DMS153 treated with DMSO at 0.1 percent for 48 hours (cell line): ENCODE measurements around the gene C10orf143.
"Not testable (repeated sequence)": the region's sequence is repeated elsewhere in the genome, so short reads cannot be mapped to it uniquely, and the experiment has no call there.

ENCODE experiments used
- DNase-seq: peaks from one replicate; lab custom pipeline; 2025; ENCODE audit not compliant: unreplicated experiment; lab: John Stamatoyannopoulos, UW

The C10orf143 gene

GRCh38 chr10:130111852-130112180 lies 1.2 kb upstream of the C10orf143 start:
- no peak for DNase-seq

DNA sequence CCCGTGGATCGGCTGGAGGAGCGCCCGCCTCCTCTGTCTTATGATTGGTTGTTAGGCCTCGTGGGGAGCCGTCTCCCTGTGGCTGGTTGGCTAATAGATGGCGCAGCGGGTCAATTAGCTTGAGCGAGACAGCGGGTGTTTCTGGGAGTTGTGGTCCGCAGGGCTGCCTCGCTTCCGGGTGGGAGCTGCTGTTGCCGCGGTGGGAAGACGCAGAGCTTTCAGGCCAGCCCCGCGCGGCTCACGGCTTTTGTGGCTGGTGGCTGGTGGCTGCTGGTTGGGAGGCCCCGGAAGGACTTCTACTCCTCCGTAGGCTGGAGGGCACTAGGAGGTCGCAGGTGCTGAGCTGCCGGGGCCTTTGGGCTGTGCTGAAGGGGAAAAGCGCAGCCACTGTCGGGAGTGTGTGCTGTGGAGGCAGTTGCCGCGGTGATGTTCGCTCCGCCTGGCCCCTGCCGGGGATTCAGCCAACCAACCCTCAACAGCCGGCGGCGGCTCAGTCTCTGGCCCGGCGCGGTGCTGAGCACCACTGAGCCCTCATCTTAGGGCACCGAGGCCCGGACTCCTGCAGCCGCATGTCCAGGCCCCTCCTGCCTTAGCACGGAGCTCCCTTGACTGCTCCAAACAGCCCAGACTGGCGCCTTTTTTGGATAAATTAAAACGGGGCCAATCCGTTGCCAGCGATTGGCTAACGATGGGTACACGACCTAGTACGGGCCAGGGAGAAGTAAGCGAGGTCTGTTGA lies 652 bp upstream of the C10orf143 start:
- peak; percentile 97 for DNase-seq

DNA sequence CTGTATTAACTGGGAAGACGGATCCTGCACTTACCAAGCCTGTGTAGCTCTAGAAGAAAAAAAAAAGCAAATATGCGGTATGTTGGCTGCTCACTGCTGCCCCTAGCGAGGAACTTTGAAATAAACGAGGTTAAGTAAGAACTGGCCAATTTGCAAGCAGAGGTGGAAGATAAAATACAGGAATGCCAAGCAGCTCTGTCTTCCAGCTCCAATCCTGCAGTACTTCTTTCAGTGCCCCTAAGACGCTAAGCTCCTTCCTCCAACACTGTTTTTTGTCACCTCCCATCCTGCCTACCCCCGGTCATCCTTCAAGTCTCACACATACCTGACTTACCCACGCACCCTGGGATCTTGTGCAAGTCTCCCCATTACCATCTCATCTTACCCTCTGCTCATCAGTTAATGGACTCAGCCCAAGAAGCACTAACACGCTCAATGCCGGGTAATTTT lies 809 bp downstream of the C10orf143 start:
- peak; percentile 70 for DNase-seq

- no peak for DNase-seq
Observed at GRCh38 chr10:130108934-130109604, 1.6 kb downstream of the C10orf143 start.

DNA sequence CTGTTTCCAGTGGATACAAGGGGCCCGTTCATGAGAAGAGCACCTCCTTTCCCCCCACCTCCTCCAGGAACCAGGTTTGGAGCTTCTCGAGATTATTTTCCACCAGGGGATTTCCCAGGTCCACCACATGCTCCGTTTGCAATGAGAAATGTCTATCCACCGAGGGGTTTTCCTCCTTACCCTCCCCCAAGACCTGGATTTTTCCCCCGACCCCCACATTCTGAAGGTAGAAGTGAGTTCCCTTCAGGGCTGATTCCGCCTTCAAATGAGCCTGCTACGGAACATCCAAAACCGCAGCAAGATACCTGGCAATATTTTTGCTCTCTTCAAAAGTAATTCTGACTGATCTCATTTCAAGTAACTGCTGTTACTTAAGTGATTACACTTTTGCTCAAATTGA lies 2.5 kb downstream of the C10orf143 start:
- DNase-seq = not testable (repeated sequence)

- no peak for DNase-seq
Observed at GRCh38 chr10:130105724-130106123, 4.9 kb downstream of the C10orf143 start.

- no peak for DNase-seq
Observed at GRCh38 chr10:130099344-130099743, 11.3 kb downstream of the C10orf143 start.

DNA sequence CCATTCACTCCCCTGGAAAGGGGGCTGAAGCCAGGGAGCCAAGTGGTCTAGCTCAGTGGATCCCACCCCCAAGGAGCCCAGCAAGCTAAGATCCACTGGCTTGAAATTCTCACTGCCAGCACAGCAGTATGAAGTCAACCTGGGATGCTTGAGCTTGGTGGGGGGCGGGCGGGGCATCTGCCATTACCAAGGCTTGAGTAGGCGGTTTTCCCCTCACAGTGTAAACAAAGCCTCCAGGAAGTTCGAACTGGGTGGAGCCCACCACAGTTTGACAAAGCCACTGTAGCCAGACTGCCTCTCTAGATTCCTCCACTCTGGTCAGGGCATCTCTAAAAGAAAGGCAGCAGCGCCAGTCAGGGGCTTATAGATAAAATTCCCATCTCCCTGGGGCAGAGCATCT lies 20.1 kb downstream of the C10orf143 start:
- DNase-seq = not testable (repeated sequence)

GRCh38 chr10:130080461-130080814 lies 30.2 kb downstream of the C10orf143 start:
- no peak for DNase-seq

- DNase-seq = no peak
Observed at GRCh38 chr10:130079614-130080460, 30.8 kb downstream of the C10orf143 start.

DNA sequence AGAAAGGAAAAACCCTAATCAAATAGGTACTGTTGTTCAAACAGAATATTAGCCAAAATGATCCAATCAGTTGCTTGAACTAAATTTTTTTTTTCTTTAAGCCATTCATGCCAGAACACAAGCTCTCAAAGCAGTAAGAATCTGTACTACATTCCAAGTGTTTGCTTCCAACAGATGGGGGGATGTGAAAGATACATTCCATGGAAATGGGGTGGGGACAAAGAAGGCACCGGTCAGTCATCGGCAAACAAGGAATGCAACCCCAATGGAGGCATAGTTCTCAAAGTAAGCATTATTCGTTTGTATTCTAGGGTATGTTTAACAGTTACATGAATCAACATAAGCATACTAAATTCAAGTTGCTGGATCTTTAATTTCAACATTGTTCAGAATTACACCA lies 32.5 kb downstream of the C10orf143 start:
- DNase-seq = no peak

DNA sequence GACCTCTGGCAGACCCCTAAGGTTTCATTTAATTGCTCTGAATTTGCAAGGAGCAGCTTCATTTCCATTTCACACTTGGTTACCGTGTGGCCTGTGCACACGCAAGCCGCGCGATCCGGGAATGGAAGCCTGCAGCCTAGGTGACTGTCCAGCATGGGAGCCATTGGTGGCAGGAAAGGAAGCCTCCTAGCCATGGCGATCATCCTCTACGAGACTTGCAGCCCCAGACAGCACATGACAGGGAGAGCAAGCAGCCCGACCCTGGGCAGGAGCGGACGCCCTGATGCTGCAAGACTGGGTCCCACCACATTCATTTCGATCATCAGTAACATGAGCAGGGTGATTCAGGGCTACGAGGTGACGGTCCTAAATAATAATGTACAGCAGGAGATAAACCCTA lies 33.9 kb downstream of the C10orf143 start:
- DNase-seq = no peak

- DNase-seq = no peak
Observed at GRCh38 chr10:130074639-130075038, 36.0 kb downstream of the C10orf143 start.

DNA sequence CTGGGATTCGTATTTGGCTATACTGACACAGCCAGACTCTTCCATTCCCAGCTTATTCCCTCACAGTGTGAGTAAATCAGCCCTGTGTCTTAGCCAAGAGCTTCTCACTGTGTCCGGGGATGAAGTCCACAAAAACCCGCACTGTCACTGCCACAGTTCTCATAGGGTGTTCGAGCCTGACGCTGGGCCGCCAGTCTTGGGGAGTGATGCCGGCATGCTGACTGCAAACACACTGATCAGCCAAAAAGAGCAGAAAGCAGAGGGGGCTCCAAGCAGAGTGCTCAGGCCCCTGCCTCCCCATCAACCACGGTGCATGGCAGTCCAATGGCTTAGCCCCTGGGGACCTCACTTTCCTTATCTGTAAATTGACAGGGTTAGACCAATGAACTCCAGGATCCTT lies 36.7 kb downstream of the C10orf143 start:
- no peak for DNase-seq

GRCh38 chr10:130072247-130072646 lies 38.4 kb downstream of the C10orf143 start:
- DNase-seq = no peak

DNA sequence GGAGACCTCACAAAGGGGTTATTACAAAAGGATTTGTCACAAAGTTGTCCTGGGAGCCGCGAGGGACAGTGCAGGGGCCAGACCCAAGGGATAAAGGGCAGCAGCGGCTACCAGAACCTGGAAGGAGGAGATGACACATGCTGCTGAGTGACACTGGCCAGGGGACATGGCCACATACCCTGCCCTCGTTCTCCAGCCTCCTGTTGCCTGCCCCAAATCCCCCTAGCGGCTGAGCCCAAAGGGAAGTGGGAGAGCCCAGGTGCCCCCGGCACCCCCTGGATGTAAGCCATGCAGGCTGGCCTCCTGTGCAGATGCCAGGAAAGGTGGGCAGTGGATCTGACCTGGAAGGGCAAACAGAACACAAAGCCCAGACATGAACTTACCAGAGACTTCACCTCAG lies 42.7 kb downstream of the C10orf143 start:
- no peak for DNase-seq

- DNase-seq = peak; percentile 4
Observed at GRCh38 chr10:130066743-130067142, 43.9 kb downstream of the C10orf143 start.

GRCh38 chr10:130065251-130065650 lies 45.4 kb downstream of the C10orf143 start:
- DNase-seq = no peak

- DNase-seq = no peak
Observed at GRCh38 chr10:130064783-130065182, 45.8 kb downstream of the C10orf143 start.

DNA sequence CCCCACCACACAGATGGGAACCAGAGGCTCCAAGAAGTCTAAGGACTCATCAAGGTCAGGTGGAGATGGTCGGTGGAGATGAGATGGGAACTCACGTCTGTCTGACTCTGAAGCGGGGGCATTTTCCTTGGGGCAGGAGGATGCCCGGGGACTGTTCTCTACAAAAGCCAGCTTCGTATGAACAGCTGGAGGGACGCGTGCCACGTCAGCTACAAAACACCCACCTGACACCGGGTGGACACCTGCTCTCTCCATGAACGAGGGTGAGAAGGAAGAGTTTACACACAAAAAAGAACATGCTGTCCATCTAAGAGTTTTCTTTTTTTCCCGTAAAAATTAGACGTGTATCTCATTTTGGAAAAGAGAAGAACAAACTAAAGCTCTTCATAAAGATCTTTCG lies 47.7 kb downstream of the C10orf143 start:
- DNase-seq = no peak

DNA sequence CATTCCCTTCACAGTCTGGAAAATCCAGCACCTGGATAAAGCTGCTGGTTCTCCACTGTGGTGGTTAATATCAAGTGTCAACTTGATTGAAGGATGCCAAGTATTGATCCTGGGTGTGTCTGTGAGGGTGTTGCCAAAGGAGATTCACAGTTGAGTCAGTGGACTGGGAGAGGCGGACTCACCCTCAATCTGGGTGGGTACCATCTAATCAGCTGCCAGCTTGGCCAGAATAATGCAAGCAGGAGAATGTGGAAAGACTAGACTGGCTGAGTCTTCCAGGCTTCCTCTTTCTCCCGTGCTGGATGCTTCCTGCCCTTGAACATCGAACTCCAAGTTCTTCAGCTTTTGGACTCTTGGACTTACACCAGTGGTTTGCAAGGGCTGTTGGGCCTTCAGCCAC lies 48.4 kb downstream of the C10orf143 start:
- no peak for DNase-seq

DNA sequence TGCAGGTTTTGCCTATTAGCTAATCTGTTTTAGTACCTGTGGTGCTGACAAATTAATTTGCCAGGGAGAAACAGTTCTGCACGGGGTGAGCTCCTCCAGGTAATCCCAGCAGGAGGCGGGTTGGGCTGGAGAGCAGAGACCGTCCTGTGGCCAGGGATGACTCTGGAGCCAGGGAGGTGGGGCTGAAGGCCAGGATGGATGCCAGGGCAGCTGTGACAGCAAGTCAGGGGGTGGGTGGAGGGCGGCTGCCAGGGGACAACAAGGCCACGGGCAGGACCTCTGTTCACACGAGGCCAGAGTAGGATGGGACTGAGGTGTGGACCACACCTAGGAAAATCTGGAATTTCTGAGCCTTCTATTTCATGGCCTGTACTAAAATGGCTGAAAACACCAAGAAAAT lies 48.9 kb downstream of the C10orf143 start:
- DNase-seq = no peak
